ENCODE measurements around the gene FGD1. TPM values are rescaled to one million over a fixed set of nuclear protein-coding genes. Genes with fewer than 3 reads are reported as not detected.
"Not testable (repeated sequence)": the region's sequence is repeated elsewhere in the genome, so short reads cannot be mapped to it uniquely, and the experiment has no call there.

The FGD1 gene
- total and polyA plus RNA-seq, 10 donors = 0.73 to 5.4 (median 3.4) TPM

- intact Hi-C loops (cut with DNase I; ENCODE audit: low total_unique reads) = no loop called here
- Histone ChIP-seq H3K27ac (peak overlapping the region in 3 of 8 donors; percentile 65 to 71 (median 69)), H3K36me3 (no peaks in the 10 kb centered on the region), H3K9me3 (peaks cover 0 to 8% (median 0%) of the 10 kb centered on the region in 8 donors), H3K4me3 (peak overlapping the region in 7 of 8 donors; percentile 31 to 74 (median 46)), H3K4me1 (peaks cover 0 to 10% (median 0%) of the 10 kb centered on the region in 6 donors), H3K27me3 (replicated peaks in 1 of 7) (peaks cover 0 to 40% (median 13%) of the 10 kb centered on the region in 7 donors)
- TF ChIP-seq CTCF (IDR thresholded peaks at IDR 0.05 in 8 of 11, conservative IDR thresholded peaks at IDR 0.05 in 3 of 11) (no peak), POLR2A (IDR thresholded peaks at IDR 0.05) (no peak), POLR2AphosphoS5 (IDR thresholded peaks at IDR 0.05) (no peak)
- 59 to 76% (median 64%) methylated on average over 10 of the region's 10 CpGs for WGBS, 5 donors
- no peak for DNase-seq
Measured at GRCh38 chrX:54494166-54494988, 1.7 kb downstream of the FGD1 start.

GRCh38 chrX:54492340-54492739 is 3.7 kb downstream of the FGD1 start:
- no peaks in the 10 kb centered on the region for H3K36me3 ChIP-seq
- DNase-seq = no peak
- intact Hi-C loops (cut with DNase I; ENCODE audit: low total_unique reads) = no loop called here
- peaks cover 0 to 10% (median 0%) of the 10 kb centered on the region in 6 donors for H3K4me1 ChIP-seq
- 61 to 94% (median 81%) methylated on average over 6 of the region's 6 CpGs for WGBS, 5 donors
- TF ChIP-seq POLR2A (IDR thresholded peaks at IDR 0.05) (no peak), POLR2AphosphoS5 (IDR thresholded peaks at IDR 0.05) (no peak), CTCF (IDR thresholded peaks at IDR 0.05 in 8 of 11, conservative IDR thresholded peaks at IDR 0.05 in 3 of 11) (no peak)
- H3K27ac ChIP-seq = no peak overlapping the region
- H3K4me3 ChIP-seq = no peak overlapping the region
- peaks cover 0 to 11% (median 0%) of the 10 kb centered on the region in 8 donors for H3K9me3 ChIP-seq
- H3K27me3 ChIP-seq (replicated peaks in 1 of 7) = peaks cover 0 to 36% (median 13%) of the 10 kb centered on the region in 7 donors

GRCh38 chrX:54489819-54490218 is 6.2 kb downstream of the FGD1 start:
- peaks cover 0 to 12% (median under 1%) of the 10 kb centered on the region in 7 donors for H3K27me3 ChIP-seq (replicated peaks in 1 of 7)
- DNase-seq; H3K4me1 ChIP-seq; intact Hi-C loops (cut with DNase I; ENCODE audit: low total_unique reads); H3K4me3 ChIP-seq; H3K36me3 ChIP-seq; H3K27ac ChIP-seq: not testable (repeated sequence)
- 85 to 98% (median 94%) methylated on average over 5 of the region's 5 CpGs for whole genome bisulfite sequencing, 5 donors
- peaks cover 0 to 11% (median 0%) of the 10 kb centered on the region in 8 donors for H3K9me3 ChIP-seq

- TF ChIP-seq CTCF (IDR thresholded peaks at IDR 0.05 in 8 of 11, conservative IDR thresholded peaks at IDR 0.05 in 3 of 11) = no peak
- TF ChIP-seq POLR2AphosphoS5 (IDR thresholded peaks at IDR 0.05) = no peak
- no peak for TF ChIP-seq POLR2A (IDR thresholded peaks at IDR 0.05)
- Histone ChIP-seq H3K4me1 (peaks cover 0 to 8% (median 0%) of the 10 kb centered on the region in 6 donors), H3K36me3 (no peaks in the 10 kb centered on the region), H3K9me3 (peaks cover 0 to 6% (median 0%) of the 10 kb centered on the region in 8 donors), H3K27ac (no peak overlapping the region), H3K27me3 (replicated peaks in 1 of 7) (no peaks in the 10 kb centered on the region), H3K4me3 (no peak overlapping the region)
- no peak for DNase-seq
- intact Hi-C loops (cut with DNase I; ENCODE audit: low total_unique reads) = no loop called here
- 44 to 72% (median 63%) methylated on average over 2 to 3 of the region's 3 CpGs; no CpG with 5 or more reads in 1 of the 5 donors for WGBS, 5 donors
Measured at GRCh38 chrX:54484666-54485065, 11.4 kb downstream of the FGD1 start.

Measured in spleen (tissue), 11 donors.